GM18868 (cell line): ENCODE results near the gene TGFBR3L.
"Not testable (repeated sequence)": the region's sequence is repeated elsewhere in the genome, so short reads cannot be mapped to it uniquely, and the experiment has no call there.

Experiments used
- ATAC-seq: cut with Tn5 transposase; IDR thresholded peaks from one replicate; pipeline ENCODE4 v1.9.1; 2021; ENCODE audit warnings: mild to moderate bottlenecking, moderate library complexity; ENCODE audit not compliant: unreplicated experiment

TGFBR3L gene

DNA sequence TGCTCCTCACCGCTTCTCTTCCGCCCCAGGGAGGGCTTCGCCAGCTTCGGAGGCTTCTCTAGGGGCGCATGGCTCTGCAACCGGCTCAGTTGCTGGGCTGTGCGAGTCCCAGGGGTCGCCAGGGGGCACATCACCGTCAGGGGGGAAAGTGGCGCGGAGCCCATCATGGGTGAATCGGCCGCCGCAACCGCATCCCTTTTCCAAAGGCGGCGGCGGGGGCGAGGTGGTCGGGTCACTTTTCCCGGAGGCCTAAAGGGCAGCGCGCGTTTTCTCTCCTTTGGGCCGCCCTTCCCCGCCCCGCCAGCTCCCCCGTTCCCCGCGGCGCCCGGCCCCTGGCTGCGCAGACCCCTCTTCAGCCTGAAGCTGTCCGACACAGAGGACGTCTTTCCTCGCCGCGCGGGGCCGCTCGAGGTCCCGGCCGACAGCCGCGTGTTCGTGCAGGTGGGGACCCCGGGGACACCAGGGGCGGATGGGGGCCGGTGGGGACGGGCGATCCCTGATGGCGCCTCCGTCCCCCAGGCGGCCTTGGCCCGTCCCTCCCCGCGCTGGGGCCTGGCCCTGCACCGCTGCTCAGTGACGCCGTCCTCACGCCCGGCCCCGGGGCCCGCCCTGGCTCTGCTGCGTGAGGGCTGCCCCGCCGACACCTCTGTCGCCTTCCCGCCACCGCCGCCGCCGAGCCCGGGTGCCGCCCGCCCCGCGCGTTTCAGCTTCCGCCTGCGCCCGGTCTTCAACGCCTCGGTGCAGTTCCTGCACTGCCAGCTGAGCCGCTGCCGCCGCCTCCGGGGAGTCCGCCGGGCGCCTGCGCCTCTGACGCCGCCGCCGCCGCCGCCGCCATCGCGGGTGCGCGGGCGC is 1.7 kb downstream of the TGFBR3L start:
- ATAC-seq = no peak

DNA sequence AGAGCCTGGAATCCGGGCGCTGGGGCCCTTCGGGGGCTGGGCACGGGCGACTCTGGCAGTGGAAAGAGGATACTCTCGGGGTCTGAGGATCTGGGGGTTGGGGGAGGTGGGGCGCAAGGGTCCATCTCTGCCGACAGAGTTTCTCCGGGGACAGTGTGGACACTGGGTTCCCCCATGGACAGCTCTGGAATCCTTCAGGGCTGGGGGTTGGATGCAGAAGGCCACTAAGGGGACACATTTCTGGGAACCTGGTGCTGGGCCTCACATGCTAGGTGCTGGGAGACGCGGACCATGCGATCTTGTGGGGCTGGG is 2.3 kb downstream of the TGFBR3L start:
- no peak for ATAC-seq

DNA sequence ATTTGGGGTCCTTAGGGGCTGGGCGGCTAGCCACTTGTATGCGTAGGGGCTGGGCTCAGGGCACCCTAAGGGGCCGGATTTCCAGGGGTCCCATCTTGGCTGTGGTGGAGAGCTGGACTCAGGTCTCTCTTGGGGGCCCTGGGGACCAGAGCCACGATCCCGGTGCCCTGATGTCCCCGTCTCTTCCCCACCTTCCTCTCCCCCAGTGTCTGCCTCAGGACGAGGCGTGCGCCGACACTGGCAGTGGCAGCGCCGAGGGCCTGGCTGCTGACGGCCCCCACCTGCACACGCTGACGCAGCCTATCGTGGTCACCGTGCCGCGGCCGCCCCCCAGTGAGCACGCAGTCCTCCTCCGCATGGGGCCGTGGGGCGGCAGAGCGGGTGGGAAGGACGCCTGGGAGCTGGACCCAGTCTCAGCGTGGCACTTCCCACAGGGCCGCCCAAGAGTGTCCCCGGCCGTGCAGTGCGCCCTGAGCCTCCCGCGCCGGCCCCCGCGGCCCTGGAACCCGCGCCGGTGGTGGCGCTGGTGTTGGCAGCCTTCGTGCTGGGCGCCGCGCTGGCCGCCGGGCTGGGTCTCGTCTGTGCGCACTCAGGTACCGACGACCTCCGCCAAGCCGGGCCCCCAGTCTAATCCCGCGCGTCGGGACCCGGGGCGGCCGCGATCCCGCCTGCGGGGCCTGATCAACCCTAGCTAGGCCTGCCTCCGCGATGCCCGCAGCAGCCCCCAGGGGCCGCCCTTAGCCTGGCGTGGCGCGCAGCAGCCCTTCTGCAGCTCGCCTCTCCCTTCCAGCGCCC is 2.8 kb downstream of the TGFBR3L start:
- no peak for ATAC-seq

DNA sequence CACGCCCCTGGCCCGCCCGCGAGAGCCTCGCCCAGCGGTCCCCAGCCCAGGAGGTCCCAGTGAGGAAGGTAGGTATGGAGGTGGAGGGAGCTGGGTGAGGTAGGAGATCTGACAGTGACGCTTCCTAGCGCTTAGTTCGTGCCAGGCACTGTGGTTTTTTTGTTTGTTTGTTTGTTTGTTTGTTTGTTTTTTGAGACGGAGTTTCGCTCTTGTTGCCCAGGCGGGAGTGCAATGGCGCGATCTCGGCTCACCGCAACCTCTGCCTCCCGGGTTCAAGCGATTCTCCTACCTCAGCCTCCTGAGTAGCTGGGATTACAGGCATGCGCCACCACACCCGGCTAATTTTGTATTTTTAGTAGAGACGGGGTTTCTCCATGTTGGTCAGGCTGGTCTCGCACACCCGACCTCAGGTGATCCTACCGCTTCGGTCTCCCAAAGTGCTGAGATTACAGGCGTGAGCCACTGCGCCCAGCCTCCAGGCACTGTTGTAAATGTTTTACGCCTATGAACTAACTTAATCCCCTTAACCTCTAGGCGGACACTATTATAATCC is 3.5 kb downstream of the TGFBR3L start:
- not testable (repeated sequence) for ATAC-seq

DNA sequence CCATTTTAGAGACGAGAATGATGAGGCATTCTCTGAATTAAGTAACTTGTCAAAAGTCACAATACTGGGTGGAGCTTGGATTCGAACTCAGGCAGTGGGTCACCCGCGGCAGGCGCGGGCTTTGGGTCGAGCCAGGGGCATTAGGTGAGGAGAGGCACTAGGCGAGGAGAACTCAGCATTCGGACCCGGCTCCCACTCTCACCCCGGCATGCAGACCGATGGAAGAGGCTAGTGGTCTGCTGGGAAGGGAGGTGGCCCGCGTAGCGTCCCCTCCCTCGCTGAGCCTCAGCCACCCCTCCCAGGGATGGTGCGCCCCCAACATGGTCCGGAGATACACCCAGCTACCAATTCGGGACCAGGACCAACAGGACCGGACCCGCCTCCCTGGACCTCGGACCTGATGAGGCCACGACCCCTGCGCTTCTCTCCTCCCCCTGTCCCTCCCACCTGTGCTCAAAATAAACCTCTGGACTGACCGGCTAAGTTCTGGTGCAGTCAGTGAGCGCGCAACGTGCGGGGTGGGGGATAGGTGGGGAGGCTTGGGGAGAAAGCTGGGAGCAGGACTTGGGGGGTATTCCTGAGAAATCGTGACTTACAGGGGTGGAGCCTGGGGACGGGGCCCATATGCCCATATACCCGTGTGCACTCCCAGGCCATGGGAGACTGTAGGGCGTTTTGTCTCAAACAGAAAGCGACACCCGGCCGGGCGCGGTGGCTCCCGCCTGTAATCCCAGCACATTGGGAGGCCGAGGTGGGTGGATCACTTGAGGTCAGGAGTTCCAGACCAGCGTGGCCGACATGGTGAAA is 4.2 kb downstream of the TGFBR3L start:
- no peak for ATAC-seq

DNA sequence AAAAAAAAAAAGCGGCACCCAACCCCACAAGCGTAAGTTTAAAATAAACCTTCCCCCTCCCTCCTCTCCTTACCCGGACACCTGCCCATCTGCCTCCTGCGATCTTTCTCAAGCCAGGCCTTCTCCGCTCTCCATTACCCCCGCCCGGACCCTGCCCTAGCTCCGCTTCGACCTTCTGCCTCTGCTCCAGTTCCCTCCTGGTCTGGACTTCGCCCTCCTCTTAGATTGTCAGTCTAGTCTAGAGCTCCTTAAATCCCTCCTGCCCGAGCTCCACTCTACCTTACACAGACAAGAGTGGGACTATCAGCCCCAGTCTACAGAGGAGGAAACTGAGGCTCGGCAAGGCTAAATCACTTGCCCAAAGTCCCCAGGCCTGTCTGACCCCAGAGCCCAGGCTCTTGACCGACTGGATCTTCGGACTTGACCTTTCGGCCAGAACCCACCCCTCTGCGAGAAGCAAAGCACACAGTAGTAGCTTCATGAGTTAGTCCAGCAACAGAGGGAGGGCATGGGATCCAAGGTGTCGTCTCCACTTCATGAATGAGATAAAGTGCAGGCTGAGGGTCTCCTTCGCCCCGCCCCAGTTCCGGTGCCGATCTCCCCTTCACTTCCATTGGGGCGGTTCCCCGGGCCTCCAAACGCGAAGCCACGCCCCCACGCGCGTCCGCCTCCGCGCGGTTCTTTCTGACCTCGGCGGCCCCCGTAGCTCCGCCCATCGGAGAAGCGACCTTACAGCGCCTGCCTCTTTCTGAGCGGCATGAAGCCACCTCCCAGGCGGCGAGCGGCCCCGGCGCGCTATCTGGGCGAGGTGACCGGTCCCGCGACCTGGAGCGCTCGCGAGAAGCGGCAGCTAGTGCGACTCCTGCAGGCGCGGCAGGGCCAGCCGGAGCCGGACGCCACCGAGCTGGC is 5.2 kb downstream of the TGFBR3L start, which contains the start of gene SNAPC2:
TSS of gene SNAPC2 (plus strand) at position 729 of the 909 bp plus-strand sequence. CDS start at position 758, 29 bp downstream.
- ATAC-seq = peak; percentile 56

DNA sequence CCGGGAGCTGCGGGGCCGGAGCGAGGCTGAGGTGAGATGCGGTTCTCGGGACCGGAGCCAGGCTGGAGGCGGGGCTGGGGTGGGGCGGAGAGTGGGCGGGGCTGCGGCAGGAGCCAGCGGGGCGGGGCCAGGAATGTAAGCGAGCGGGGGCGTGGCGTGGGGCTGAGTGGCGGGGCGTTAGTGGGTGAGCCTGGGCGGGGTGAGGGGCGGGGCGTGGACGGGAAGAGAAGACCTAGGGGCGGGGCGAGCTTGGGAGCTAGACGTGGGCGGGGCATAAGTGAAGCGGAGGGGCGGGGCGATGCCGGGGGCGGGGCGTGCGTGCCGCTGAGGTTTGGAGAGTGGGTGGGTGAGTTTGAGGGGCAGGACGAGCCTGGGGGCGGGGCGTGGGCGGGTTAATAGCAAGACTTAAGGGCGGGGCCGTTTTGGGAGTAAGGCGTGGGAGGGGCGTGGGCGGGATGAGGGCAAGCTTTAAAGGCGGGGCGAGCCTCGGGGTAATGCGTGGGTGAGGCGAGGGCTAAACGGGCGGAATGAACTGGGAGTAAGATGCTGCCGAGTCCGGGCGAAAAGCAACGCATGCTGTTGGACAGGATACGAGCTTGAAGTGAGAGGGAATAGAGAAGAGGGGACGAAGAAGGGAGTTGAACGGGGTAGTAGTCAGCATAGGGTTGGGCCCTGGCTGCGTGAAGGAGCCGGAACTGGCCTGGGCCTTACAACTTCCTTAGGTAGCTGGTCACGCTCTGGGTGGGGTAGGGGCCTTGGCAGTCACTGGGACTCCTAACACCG is 6.1 kb downstream of the TGFBR3L start:
- ATAC-seq = peak; percentile 46

DNA sequence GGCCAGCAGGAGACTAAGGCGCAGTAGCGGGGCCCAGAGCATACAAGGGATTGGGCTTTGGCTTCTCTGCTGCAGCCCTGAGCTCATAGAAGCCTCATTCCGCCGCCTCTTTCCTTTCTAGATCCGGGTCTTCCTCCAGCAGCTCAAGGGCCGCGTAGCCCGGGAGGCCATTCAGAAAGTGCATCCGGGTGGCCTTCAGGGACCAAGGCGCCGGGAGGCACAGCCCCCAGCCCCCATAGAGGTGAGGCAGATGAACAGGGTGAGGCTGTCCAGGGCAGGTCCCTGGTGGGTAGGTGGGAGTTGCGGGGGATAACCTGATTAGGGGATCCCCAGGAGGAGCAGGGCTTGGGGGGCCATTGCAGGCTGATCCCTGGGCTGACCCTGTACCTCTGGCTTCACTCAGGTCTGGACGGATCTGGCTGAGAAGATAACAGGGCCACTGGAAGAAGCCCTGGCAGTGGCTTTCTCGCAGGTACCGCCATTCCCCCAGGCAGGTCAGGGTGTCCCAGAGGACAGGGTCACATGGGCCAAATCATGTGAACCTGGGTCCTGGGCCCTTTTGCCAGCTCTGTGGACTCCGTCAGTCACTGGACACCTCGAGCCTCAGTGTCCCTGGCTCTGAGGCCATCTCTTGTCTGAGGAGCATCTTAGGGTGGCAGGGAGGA is 6.8 kb downstream of the TGFBR3L start:
- ATAC-seq = no peak

DNA sequence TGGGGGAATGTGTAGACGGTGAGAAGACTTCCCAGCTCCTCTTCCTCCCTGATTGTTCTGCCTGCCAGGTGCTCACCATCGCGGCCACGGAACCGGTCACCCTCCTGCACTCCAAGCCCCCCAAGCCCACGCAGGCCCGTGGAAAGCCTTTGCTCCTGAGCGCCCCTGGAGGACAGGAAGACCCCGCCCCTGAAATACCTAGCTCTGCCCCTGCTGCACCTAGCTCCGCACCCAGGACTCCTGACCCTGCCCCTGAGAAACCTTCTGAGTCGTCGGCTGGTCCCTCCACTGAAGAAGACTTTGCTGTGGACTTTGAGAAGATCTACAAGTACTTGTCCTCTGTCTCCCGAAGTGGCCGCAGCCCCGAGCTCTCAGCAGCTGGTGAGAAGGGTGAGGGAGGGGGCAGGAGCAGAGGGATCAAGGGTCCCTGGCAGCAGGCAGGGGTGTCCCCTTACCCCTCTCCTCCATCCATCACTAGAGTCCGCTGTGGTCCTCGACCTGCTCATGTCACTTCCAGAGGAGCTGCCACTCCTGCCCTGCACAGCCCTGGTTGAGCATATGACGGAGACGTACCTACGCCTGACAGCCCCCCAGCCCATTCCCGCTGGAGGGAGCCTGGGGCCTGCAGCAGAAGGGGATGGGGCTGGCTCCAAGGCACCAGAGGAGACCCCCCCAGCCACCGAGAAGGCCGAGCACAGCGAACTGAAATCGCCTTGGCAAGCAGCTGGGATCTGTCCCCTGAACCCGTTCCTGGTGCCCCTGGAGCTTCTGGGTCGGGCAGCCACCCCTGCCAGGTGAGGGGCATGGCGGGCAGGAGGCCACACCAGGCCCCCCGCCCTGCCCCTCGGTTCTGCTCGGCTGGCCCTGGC is 7.6 kb downstream of the TGFBR3L start:
- no peak for ATAC-seq

DNA sequence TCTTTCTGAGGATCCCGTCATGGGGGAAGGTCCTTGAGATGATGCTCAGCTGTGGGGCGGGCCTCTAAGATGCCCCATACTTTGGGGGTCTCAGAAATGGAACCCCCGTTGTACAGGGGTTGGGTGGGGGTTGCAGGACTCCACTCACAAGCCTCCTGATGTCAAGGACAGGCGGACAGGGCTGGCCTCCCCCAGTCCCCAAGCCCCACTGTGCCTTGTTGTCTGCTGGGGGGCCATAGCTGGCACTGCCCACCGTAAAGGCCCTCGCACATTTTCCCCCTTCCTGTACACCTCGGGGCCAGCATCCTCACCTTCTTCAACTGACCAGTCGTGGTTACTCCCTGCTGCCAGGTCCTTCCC is 8.2 kb downstream of the TGFBR3L start:
- no peak for ATAC-seq

DNA sequence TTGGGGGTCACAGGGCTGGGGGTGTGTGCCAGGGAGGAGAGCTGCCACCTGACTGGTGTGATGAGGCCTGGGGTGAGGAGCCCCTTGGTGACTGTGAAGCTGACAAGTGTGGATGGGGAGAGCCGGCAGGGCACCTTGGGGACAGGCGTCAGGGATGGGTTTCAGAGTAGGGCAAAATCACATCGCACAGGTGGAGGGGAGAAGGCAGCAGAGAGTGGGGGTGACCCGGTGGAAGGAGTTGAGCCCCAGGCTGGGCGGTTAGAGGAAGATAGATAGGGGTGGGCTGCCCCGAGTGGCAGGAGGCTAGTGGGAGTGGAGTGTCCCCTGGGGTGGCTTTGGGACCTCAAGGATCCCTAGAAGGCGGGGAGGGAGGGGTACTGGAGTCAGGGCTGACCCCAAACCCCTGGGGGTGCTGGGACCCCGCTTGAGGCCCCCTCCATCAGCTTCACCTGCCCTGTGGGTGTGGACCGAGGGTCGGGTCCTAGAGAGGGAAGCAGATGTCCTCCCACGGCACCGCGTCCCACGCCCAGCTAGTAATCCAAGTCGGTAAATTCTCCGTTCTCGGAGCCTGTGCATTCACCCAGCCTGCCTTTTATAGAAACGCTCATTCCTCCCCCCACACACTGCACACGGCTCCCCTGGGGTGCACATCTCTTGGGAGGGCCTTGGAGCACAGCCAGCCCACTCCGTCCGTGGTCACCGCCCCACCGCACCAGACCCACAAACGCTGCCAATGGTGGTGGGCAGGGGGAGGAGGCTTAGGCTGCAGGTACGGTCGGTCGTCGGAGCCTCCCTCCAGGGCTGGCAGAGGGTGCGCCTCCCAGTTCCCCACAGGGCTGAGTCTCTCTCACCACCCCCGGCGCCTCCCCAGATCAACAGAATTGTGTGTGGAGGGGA is 8.9 kb downstream of the TGFBR3L start:
- ATAC-seq = no peak

DNA sequence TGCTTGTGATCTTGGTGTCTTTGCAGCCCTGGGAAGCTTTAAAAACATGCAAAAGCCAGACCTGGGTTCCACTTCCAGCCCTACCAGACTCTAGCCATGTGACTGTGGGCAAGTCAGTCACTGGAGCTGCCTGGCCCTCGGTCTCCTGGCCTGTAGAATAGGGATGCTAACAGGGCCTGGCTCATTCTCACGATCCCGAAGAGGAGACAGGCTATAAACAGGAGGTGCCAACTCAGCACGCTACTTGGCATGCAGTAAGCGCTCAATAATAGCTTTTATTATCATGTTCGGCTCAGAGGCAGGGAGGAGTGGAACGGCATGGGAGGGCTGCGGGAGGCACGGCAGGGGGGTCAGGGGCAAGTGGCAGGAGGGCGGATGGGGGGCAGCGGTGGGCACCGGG is 9.6 kb downstream of the TGFBR3L start:
- ATAC-seq = no peak

DNA sequence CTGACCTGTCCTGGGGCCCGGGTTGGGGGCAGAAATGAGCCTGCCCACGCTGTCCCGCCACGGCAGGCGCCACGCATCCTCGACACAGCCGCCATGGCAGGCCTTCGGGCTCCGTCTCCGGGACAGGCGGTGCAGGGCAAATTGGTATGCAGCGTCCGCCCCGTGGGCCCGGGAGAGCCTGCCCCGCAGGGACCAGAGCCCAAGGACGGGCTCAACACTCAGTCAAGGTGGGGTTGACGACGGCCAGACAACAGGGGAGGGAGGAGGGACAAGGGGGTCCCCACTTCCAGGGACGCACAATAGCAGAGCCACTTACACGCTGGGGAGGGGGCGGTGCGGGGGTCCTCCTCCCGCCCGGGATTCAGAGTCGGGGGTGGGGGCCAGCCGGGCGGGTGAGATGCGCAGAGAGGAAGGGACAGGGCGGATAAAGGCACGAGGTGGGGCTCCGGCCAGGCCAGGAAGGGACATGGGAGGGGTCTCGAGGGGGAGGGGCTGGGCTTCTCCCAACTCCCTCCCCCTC is 10.1 kb downstream of the TGFBR3L start:
- ATAC-seq = no peak

DNA sequence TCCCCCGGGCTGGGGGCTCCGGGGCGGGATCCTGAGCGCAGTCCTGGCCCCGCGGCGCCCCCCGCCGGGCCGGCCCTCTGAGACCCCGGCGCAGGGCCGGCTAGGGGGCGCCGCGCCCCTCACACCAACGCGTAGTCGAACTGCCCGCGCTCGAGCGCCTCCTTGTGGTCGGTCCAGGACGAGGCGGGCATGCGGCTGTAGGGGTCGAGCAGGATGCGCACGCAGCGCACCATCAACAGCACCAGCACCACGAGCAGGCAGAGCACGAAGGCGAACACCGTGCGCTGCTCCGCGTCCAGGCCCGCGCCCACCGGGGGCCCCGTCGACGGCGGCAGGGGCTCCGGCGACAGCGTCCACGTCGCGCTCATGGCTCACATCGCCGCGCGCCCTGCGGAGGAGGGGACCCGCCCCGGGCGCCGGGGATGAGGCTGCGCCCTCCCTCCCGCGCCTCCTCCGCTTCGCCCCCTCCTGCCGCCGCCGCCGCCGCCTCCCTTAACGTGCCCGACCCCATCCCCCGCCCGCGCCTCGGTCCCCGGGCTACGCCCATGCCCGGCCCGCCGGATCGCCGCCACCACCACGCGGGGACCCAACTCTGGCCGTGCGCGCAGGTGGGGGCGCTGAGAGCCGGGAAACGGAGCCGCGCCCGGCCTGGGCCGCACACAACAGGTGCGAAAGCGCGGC is 10.7 kb downstream of the TGFBR3L start:
- ATAC-seq = no peak

DNA sequence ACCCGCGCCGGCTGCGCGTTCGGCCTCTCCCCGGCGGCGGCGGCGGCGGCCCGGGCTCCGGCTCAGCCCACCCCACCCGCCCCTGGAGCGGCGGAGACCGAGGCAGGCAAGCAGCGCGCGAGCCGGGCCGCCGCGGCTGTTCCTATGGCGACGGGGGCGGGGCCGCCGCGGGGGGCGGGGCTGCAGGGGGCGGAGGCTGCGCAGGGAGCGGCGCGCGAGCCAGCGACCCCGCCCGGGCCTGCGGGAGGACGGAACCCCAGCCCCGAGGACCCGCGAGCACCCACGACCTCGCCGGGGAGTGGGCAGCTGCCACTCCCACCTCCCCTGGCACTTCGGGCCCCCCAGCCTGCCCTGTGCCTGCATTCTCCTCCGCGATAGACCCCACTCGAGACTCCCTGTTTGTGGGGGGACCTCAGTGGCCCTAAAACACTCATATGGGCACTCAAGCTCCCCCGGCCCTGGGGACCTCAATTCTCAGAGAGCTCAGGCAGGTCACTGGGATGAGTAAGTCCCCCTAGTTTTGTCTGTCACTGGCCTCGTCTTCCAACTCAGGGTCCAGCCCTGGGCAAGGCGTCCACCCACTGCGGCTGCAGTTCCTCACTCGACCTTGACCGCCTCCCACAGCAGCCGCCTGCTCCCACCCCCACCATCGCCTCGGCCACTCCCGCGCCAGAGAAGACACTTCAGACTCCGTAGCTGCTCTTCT is 11.5 kb downstream of the TGFBR3L start, which contains the start of gene CTXN1:
TSS of gene CTXN1 (minus strand) at position 115 of the 706 bp plus-strand sequence. CDS start 597 bp downstream, outside the sequence.
- ATAC-seq = no peak
